ENCODE data around the gene PLEKHF1.

Gene PLEKHF1

GRCh38 chr19:29680447-29680846, 15.2 kb downstream of the PLEKHF1 start:
- no peak for DNase-seq

- no peak for DNase-seq
Measured at GRCh38 chr19:29680937-29681336, 15.7 kb downstream of the PLEKHF1 start.

GRCh38 chr19:29681422-29682235, 16.4 kb downstream of the PLEKHF1 start:
- DNase-seq, result no peak

GRCh38 chr19:29682236-29682895, 17.1 kb downstream of the PLEKHF1 start:
- no peak for DNase-seq

GRCh38 chr19:29683009-29683408, 17.7 kb downstream of the PLEKHF1 start:
- no peak for DNase-seq

- no peak for DNase-seq
Measured at GRCh38 chr19:29685326-29685725, 20.1 kb downstream of the PLEKHF1 start.

- DNase-seq, result no peak
Measured at GRCh38 chr19:29686285-29686805, 21.1 kb downstream of the PLEKHF1 start.

- no peak for DNase-seq
Measured at GRCh38 chr19:29687244-29687896, 22.1 kb downstream of the PLEKHF1 start.

- no peak for DNase-seq
Measured at GRCh38 chr19:29687897-29688728, 22.9 kb downstream of the PLEKHF1 start.

- DNase-seq, result no peak
Measured at GRCh38 chr19:29690842-29691241, 25.6 kb downstream of the PLEKHF1 start.

GRCh38 chr19:29694161-29694560, 28.9 kb downstream of the PLEKHF1 start:
- DNase-seq, result no peak

GRCh38 chr19:29694669-29695627, 29.7 kb downstream of the PLEKHF1 start:
- peak in 1 of 2 experiments; percentile 34 for DNase-seq

GRCh38 chr19:29695765-29696564, 30.7 kb downstream of the PLEKHF1 start:
- DNase-seq, result no peak

- DNase-seq, result no peak
Measured at GRCh38 chr19:29696565-29696846, 31.2 kb downstream of the PLEKHF1 start.

GRCh38 chr19:29697523-29698261, 32.4 kb downstream of the PLEKHF1 start:
- DNase-seq, result no peak

GRCh38 chr19:29699861-29700260, 34.6 kb downstream of the PLEKHF1 start:
- no peak for DNase-seq

GRCh38 chr19:29700498-29700897, 35.2 kb downstream of the PLEKHF1 start:
- DNase-seq, result no peak

GRCh38 chr19:29702161-29702962, 37.1 kb downstream of the PLEKHF1 start:
- DNase-seq, result no peak

- no peak for DNase-seq
Measured at GRCh38 chr19:29702963-29703320, 37.7 kb downstream of the PLEKHF1 start.

Data from NCI-H187 (cell line).